ENCODE results near the gene ELP4. TPM values are rescaled to one million over a fixed set of nuclear protein-coding genes. Genes with fewer than 3 reads are reported as not detected.

ELP4 gene
- total RNA-seq, 1 donor from 2014 or later = 25.6 TPM

DNA sequence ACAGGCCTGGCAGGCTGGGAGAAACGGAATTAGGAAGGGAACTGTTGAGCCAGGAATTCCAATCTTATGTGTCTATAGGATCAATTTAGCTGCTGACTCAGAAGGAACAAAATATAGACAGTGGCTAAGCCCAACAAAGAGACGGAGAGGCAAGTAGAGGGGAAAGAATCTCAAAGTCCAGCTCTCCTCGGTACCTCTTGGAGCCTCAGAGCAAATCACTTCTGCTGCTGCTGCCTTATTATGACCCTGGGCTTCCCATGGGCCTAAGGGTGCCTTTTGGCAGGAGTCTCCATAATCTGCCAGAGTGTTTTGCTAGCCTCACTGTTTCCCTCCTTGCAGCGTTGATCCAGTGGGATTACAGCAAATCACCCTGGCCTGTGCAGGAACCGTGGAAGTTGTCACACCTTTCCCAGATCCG is 269.8 kb downstream of the ELP4 start:
- H3K36me3 ChIP-seq (ENCODE audit: control insufficient read depth in 3 of 3, insufficient read depth in 3 of 3, low read length in 3 of 3) = no peaks in the 10 kb centered on the region
- peak overlapping the region; percentile 76 for H3K27ac ChIP-seq (ENCODE audit: low read depth, low read length)
- peaks cover 0 to 17% (median 12%) of the 10 kb centered on the region in 3 donors for H3K4me1 ChIP-seq (ENCODE audit: control insufficient read depth in 3 of 3, insufficient read depth in 3 of 3, low read length in 3 of 3)
- peak overlapping the region in 1 of 3 donors; percentile 17 for H3K9ac ChIP-seq (ENCODE audit: low read depth in 1 of 3, low read length in 3 of 3)
- no peaks in the 10 kb centered on the region for H3K27me3 ChIP-seq (ENCODE audit: control insufficient read depth in 3 of 3, insufficient read depth in 3 of 3, low read length in 3 of 3)
- H3K4me3 ChIP-seq (ENCODE audit: low read length in 3 of 3) = peak overlapping the region in 1 of 3 donors; percentile 6
- H3K9me3 ChIP-seq (ENCODE audit: control insufficient read depth in 3 of 3, low read length in 3 of 3) = peaks cover 0 to 2% (median 0%) of the 10 kb centered on the region in 3 donors

DNA sequence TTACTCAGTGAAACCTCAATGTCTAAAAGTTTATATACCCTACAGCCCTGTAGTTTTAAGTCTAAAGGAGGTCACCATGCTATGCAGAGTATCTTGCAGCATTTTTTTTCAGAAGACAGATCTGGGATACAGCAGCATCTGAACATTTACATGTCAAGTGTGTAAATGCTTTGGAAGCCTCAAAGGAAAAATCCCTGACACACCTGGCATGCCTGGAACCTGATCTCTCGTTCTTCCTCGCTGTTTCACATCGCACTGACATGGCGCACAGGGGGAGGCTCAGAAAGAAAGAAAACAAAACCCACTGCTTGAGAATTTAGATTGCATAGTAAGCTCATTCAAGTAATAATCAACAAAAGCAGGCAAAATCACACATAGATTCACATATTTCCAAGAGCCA is 270.5 kb downstream of the ELP4 start:
- Histone ChIP-seq H3K27ac (ENCODE audit: low read depth, low read length) (peak overlapping the region; percentile 76), H3K9ac (ENCODE audit: low read depth in 1 of 3, low read length in 3 of 3) (no peak overlapping the region), H3K4me1 (ENCODE audit: control insufficient read depth in 3 of 3, insufficient read depth in 3 of 3, low read length in 3 of 3) (peaks cover 0 to 17% (median 12%) of the 10 kb centered on the region in 3 donors), H3K4me3 (ENCODE audit: low read length in 3 of 3) (no peak overlapping the region), H3K36me3 (ENCODE audit: control insufficient read depth in 3 of 3, insufficient read depth in 3 of 3, low read length in 3 of 3) (no peaks in the 10 kb centered on the region), H3K9me3 (ENCODE audit: control insufficient read depth in 3 of 3, low read length in 3 of 3) (peaks cover 0 to 2% (median 0%) of the 10 kb centered on the region in 3 donors), H3K27me3 (ENCODE audit: control insufficient read depth in 3 of 3, insufficient read depth in 3 of 3, low read length in 3 of 3) (no peaks in the 10 kb centered on the region)

DNA sequence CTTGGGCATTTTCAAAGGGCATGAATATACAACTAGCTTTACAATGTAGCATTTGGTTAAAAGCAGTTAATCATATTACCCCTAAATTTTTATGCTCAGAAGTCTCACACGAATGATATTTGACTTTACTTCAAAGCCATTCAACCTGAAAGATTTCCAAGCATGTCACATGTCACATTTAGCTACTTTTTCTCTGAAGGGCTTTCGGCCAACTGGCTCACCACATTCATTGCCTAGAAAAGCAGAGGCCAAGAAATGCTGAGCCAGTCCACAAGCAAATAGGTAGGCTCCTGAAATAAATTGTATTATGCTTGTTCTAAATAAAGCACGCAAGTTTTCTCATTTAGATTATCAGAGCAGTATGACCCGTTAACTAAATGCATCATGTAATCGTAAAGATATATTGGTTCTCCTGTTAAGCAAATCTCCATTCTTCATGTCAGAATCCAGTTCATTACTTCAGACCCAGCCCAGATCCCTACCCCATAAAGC is 271.0 kb downstream of the ELP4 start:
- peak overlapping the region; percentile 76 for H3K27ac ChIP-seq (ENCODE audit: low read depth, low read length)
- H3K36me3 ChIP-seq (ENCODE audit: control insufficient read depth in 3 of 3, insufficient read depth in 3 of 3, low read length in 3 of 3) = no peaks in the 10 kb centered on the region

DNA sequence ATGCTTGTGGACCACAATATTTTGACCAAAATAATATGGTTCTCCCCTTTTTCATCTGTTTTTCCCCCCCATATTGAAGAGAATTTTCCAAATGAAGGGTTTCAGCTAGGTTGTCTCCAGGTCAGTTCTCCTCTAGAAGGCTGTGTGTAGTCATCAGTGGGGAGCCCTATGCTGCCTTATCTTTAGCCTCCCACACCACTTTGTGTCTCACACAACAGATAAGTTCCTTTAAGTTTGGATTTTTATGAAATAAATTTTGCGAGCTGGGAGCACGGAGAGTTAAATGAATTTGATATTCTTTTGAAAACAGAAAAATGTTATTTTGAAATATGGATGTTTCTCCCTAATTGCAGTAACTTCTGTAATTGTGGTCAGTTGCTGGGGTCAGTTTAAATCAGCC is 272.7 kb downstream of the ELP4 start:
- Histone ChIP-seq H3K36me3 (ENCODE audit: control insufficient read depth in 3 of 3, insufficient read depth in 3 of 3, low read length in 3 of 3) (no peaks in the 10 kb centered on the region), H3K4me1 (ENCODE audit: control insufficient read depth in 3 of 3, insufficient read depth in 3 of 3, low read length in 3 of 3) (peaks cover 0 to 17% (median 12%) of the 10 kb centered on the region in 3 donors), H3K27ac (ENCODE audit: low read depth, low read length) (no peak overlapping the region), H3K9ac (ENCODE audit: low read depth in 1 of 3, low read length in 3 of 3) (no peak overlapping the region), H3K4me3 (ENCODE audit: low read length in 3 of 3) (no peak overlapping the region), H3K9me3 (ENCODE audit: control insufficient read depth in 3 of 3, low read length in 3 of 3) (peaks cover 0 to 2% (median 0%) of the 10 kb centered on the region in 3 donors), H3K27me3 (ENCODE audit: control insufficient read depth in 3 of 3, insufficient read depth in 3 of 3, low read length in 3 of 3) (no peaks in the 10 kb centered on the region)

More for the DNA sequence above, 271.0 kb downstream of the ELP4 start:
- peaks cover 0 to 2% (median 0%) of the 10 kb centered on the region in 3 donors for H3K9me3 ChIP-seq (ENCODE audit: control insufficient read depth in 3 of 3, low read length in 3 of 3)
- H3K9ac ChIP-seq (ENCODE audit: low read depth in 1 of 3, low read length in 3 of 3) = no peak overlapping the region
- H3K4me1 ChIP-seq (ENCODE audit: control insufficient read depth in 3 of 3, insufficient read depth in 3 of 3, low read length in 3 of 3) = peaks cover 0 to 17% (median 12%) of the 10 kb centered on the region in 3 donors
- H3K4me3 ChIP-seq (ENCODE audit: low read length in 3 of 3) = no peak overlapping the region
- no peaks in the 10 kb centered on the region for H3K27me3 ChIP-seq (ENCODE audit: control insufficient read depth in 3 of 3, insufficient read depth in 3 of 3, low read length in 3 of 3)

DNA sequence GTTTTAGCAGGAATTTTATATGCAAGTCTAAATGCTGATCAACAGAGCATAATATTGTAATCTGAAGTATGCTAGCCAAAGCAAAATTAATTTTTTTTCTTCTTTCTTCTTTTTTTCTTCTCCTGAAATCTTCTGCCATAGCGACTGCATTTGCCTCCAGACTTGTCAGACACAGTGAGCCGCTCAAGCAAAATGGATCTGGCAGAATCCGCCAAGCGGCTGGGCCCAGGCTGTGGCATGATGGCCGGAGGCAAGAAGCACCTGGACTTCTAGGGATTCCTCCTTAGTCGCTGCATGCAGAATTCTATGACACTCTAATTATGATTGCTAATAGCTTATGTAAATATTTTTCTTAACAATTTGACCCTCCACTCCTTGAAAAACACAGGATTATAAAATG is 273.7 kb downstream of the ELP4 start:
- Histone ChIP-seq H3K27me3 (ENCODE audit: control insufficient read depth in 3 of 3, insufficient read depth in 3 of 3, low read length in 3 of 3) (no peaks in the 10 kb centered on the region), H3K9me3 (ENCODE audit: control insufficient read depth in 3 of 3, low read length in 3 of 3) (no peaks in the 10 kb centered on the region), H3K4me1 (ENCODE audit: control insufficient read depth in 3 of 3, insufficient read depth in 3 of 3, low read length in 3 of 3) (peaks cover 0 to 17% (median 12%) of the 10 kb centered on the region in 3 donors), H3K27ac (ENCODE audit: low read depth, low read length) (no peak overlapping the region), H3K9ac (ENCODE audit: low read depth in 1 of 3, low read length in 3 of 3) (no peak overlapping the region), H3K4me3 (ENCODE audit: low read length in 3 of 3) (no peak overlapping the region), H3K36me3 (ENCODE audit: control insufficient read depth in 3 of 3, insufficient read depth in 3 of 3, low read length in 3 of 3) (no peaks in the 10 kb centered on the region)

DNA sequence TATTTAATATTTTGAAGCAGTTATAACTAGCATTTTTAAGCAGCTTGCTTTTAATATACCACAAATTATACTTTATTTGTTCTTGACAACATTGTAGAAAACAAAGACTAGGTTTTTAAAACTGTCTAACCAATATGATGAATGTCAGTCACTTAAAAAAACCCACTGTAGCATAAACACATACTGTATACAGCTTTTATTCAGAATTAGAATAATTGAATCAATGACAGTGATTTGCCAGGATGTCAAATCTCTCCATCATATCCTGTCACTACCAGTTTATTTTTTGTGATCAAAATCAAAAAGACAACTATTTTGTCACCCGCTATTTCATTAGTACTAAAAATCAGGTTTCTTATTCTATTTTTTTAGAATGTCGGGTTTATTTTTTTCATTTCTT is 275.0 kb downstream of the ELP4 start:
- no peaks in the 10 kb centered on the region for H3K27me3 ChIP-seq (ENCODE audit: control insufficient read depth in 3 of 3, insufficient read depth in 3 of 3, low read length in 3 of 3)
- H3K4me3 ChIP-seq (ENCODE audit: low read length in 3 of 3) = no peak overlapping the region
- no peak overlapping the region for H3K27ac ChIP-seq (ENCODE audit: low read depth, low read length)
- H3K9me3 ChIP-seq (ENCODE audit: control insufficient read depth in 3 of 3, low read length in 3 of 3) = no peaks in the 10 kb centered on the region
- no peak overlapping the region for H3K9ac ChIP-seq (ENCODE audit: low read depth in 1 of 3, low read length in 3 of 3)
- peaks cover 0 to 12% (median 7%) of the 10 kb centered on the region in 3 donors for H3K4me1 ChIP-seq (ENCODE audit: control insufficient read depth in 3 of 3, insufficient read depth in 3 of 3, low read length in 3 of 3)
- no peaks in the 10 kb centered on the region for H3K36me3 ChIP-seq (ENCODE audit: control insufficient read depth in 3 of 3, insufficient read depth in 3 of 3, low read length in 3 of 3)

DNA sequence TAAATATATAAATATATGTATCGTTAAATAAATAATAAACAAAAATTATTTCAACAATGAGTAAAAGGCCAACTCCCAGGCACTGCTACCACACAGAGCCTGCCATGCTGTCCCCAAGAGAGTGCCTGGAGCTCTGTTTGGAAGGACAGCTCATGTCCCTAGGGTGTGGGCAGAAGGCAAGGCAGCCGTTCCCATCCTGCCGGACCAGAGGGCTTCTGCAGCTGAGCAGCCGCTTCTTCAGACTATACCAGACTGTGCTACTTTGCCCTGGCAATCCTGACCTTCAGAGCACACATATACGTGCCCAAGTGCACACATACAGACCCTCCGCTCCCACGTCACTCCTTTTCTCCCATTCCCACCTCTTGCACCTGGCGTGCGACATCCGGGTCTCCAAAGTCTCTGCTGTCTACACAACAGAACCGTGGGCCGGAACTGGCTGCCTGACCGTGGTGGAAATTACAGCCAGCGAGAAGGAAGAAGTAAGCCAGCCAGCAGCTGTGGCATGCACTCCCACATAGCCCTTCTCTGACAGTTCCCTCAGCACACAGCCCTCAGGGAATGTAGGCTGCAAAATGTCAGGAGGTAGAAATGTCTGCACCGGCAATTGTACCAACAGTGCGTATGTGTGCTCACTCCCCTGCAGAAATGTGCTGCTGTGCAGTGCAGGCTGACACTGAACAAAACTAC is 277.6 kb downstream of the ELP4 start:
- H3K9me3 ChIP-seq (ENCODE audit: control insufficient read depth in 3 of 3, low read length in 3 of 3) = no peaks in the 10 kb centered on the region
- peaks cover 0 to 6% (median 0%) of the 10 kb centered on the region in 3 donors for H3K27me3 ChIP-seq (ENCODE audit: control insufficient read depth in 3 of 3, insufficient read depth in 3 of 3, low read length in 3 of 3)
- no peak overlapping the region for H3K27ac ChIP-seq (ENCODE audit: low read depth, low read length)
- H3K36me3 ChIP-seq (ENCODE audit: control insufficient read depth in 3 of 3, insufficient read depth in 3 of 3, low read length in 3 of 3) = no peaks in the 10 kb centered on the region
- H3K4me3 ChIP-seq (ENCODE audit: low read length in 3 of 3) = no peak overlapping the region
- no peaks in the 10 kb centered on the region for H3K4me1 ChIP-seq (ENCODE audit: control insufficient read depth in 3 of 3, insufficient read depth in 3 of 3, low read length in 3 of 3)
- H3K9ac ChIP-seq (ENCODE audit: low read depth in 1 of 3, low read length in 3 of 3) = no peak overlapping the region

DNA sequence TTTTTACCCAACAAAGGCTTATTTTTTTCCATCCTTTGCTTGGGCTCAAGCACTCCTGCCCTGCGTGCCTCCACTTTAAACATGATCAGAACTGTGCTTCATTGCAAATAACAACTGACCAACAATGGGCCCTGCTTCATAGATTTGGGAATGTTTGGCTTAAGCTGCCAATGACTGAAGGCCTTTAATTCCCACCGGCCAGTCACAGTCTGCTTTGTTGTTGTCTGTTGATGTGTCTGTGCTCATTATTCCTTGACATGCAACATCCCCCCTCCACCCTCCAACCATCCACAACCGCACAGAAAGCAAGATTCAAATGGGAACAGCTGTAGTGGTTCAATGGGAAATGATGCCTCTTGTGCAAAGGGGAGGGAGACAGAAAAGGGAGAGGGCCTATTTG is 278.5 kb downstream of the ELP4 start:
- Histone ChIP-seq H3K4me1 (ENCODE audit: control insufficient read depth in 3 of 3, insufficient read depth in 3 of 3, low read length in 3 of 3) (no peaks in the 10 kb centered on the region), H3K4me3 (ENCODE audit: low read length in 3 of 3) (no peak overlapping the region), H3K36me3 (ENCODE audit: control insufficient read depth in 3 of 3, insufficient read depth in 3 of 3, low read length in 3 of 3) (no peaks in the 10 kb centered on the region), H3K27me3 (ENCODE audit: control insufficient read depth in 3 of 3, insufficient read depth in 3 of 3, low read length in 3 of 3) (peaks cover 0 to 6% (median 0%) of the 10 kb centered on the region in 3 donors), H3K9ac (ENCODE audit: low read depth in 1 of 3, low read length in 3 of 3) (no peak overlapping the region), H3K27ac (ENCODE audit: low read depth, low read length) (no peak overlapping the region), H3K9me3 (ENCODE audit: control insufficient read depth in 3 of 3, low read length in 3 of 3) (no peaks in the 10 kb centered on the region)

DNA sequence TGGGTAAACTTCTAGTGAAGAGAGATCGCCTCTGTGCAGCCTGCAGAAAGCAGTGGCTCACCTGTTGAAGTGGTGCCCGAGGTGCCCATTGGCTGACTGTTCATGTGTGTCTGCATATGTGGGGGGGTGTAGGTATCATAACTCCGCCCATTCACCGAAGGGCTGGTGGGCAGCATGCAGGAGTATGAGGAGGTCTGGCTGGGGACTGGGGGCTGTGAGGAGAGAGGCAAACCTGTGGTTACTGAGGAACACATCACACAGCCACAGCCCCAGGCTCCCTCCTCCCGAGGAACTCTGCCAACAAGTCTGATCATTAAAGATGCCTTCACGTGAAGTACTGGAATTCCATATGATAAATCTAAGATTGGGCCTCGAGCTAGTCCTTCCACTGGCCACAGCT is 281.1 kb downstream of the ELP4 start:
- no peaks in the 10 kb centered on the region for H3K36me3 ChIP-seq (ENCODE audit: control insufficient read depth in 3 of 3, insufficient read depth in 3 of 3, low read length in 3 of 3)
- H3K27me3 ChIP-seq (ENCODE audit: control insufficient read depth in 3 of 3, insufficient read depth in 3 of 3, low read length in 3 of 3) = peaks cover 0 to 10% (median 2%) of the 10 kb centered on the region in 3 donors
- H3K9ac ChIP-seq (ENCODE audit: low read depth in 1 of 3, low read length in 3 of 3) = no peak overlapping the region
- H3K9me3 ChIP-seq (ENCODE audit: control insufficient read depth in 3 of 3, low read length in 3 of 3) = no peaks in the 10 kb centered on the region
- no peak overlapping the region for H3K4me3 ChIP-seq (ENCODE audit: low read length in 3 of 3)
- H3K27ac ChIP-seq (ENCODE audit: low read depth, low read length) = no peak overlapping the region
- no peaks in the 10 kb centered on the region for H3K4me1 ChIP-seq (ENCODE audit: control insufficient read depth in 3 of 3, insufficient read depth in 3 of 3, low read length in 3 of 3)

DNA sequence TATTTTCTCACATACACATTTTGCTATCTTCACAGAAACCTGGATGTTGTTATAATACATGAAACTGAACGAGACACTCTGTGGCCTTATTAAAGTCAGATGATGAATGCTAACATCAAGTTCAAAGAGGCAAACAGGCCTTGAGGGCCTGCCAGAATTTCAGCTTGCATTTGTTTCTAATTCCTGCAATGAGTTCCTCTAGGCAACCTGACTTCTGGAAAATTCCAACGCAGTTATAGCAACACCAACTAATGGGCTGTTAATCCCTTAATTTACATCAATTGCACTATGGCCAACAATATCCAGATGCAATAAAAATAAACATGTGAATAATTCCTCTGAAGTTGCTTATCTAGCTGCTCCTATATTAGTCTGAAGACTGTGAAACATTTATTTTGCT is 282.5 kb downstream of the ELP4 start:
- H3K27me3 ChIP-seq (ENCODE audit: control insufficient read depth in 3 of 3, insufficient read depth in 3 of 3, low read length in 3 of 3) = peaks cover 5 to 22% (median 10%) of the 10 kb centered on the region in 3 donors
- H3K9ac ChIP-seq (ENCODE audit: low read depth in 1 of 3, low read length in 3 of 3) = no peak overlapping the region
- H3K9me3 ChIP-seq (ENCODE audit: control insufficient read depth in 3 of 3, low read length in 3 of 3) = no peaks in the 10 kb centered on the region
- no peaks in the 10 kb centered on the region for H3K36me3 ChIP-seq (ENCODE audit: control insufficient read depth in 3 of 3, insufficient read depth in 3 of 3, low read length in 3 of 3)
- no peak overlapping the region for H3K4me3 ChIP-seq (ENCODE audit: low read length in 3 of 3)
- H3K27ac ChIP-seq (ENCODE audit: low read depth, low read length) = no peak overlapping the region
- H3K4me1 ChIP-seq (ENCODE audit: control insufficient read depth in 3 of 3, insufficient read depth in 3 of 3, low read length in 3 of 3) = no peaks in the 10 kb centered on the region
